HepG2 (cell line): Measurements from ENCODE around the gene TRAF5. TPM values are rescaled to one million over a fixed set of nuclear protein-coding genes. Genes with fewer than 3 reads are reported as not detected.

ENCODE experiments used
- ARNT ChIP-seq: fragments of 450-650 bp; IDR thresholded peaks from 2 replicates; pipeline ENCODE4 v1.6.1; 2017
- CREM ChIP-seq, 2 experiments: sonication (generic) in 1 of 2; formaldehyde crosslinking in 1 of 2; IDR thresholded peaks; 2 replicates each; pipeline versions ENCODE4 v1.4.0 to v1.6.1; 2016 to 2020; ENCODE audit warnings: antibody characterized with exemption in 1 of 2, mild to moderate bottlenecking in 1 of 2, missing genetic modification reagents in 1 of 2
- DPF2 ChIP-seq: sonication (generic); formaldehyde crosslinking; IDR thresholded peaks from 2 replicates; pipeline ENCODE4 v1.4.0; 2020; ENCODE audit warnings: mild to moderate bottlenecking, low read depth, missing genetic modification reagents, borderline replicate concordance
- EED ChIP-seq: sonication (generic); formaldehyde crosslinking; IDR thresholded peaks from 2 replicates; pipeline ENCODE4 v1.5.0; 2020; ENCODE audit warnings: mild to moderate bottlenecking, missing genetic modification reagents
- FOXA3 ChIP-seq: IDR thresholded peaks from 2 replicates; pipeline ENCODE4 v1.6.1; 2016; ENCODE audit warnings: missing genetic modification reagents, missing compliant biosample characterization
- FOXJ3 ChIP-seq: sonication (generic); formaldehyde crosslinking; IDR thresholded peaks from 2 replicates; pipeline ENCODE4 v1.4.0; 2020; ENCODE audit warnings: missing genetic modification reagents, mild to moderate bottlenecking, borderline replicate concordance
- FOXK2 ChIP-seq: fragments of 450-650 bp; IDR thresholded peaks from 2 replicates; pipeline ENCODE4 v1.6.1; 2016
- GATAD2A ChIP-seq: IDR thresholded peaks from 2 replicates; pipeline ENCODE4 v1.6.1; 2016
- HMGA1 ChIP-seq: sonication (generic); formaldehyde crosslinking; conservative IDR thresholded peaks from 2 replicates; pipeline ENCODE4 v1.4.0; 2020; ENCODE audit warnings: missing genetic modification reagents
- ISX ChIP-seq: sonication (generic); formaldehyde crosslinking; conservative IDR thresholded peaks from 2 replicates; pipeline ENCODE4 v1.5.0; 2020; ENCODE audit warnings: missing genetic modification reagents
- KDM5B ChIP-seq: sonication (generic); formaldehyde crosslinking; IDR thresholded peaks from 2 replicates; pipeline ENCODE4 v1.4.0; 2020; ENCODE audit warnings: missing genetic modification reagents, mild to moderate bottlenecking, borderline replicate concordance
- MAX ChIP-seq: IDR thresholded peaks from 2 replicates; pipeline ENCODE4 v1.6.1; 2012; ENCODE audit warnings: inconsistent platforms
- NCOA5 ChIP-seq: sonication (generic); formaldehyde crosslinking; IDR thresholded peaks from 2 replicates; pipeline ENCODE4 v1.4.0; 2020; ENCODE audit warnings: missing genetic modification reagents
- PRDM4 ChIP-seq: sonication (generic); formaldehyde crosslinking; IDR thresholded peaks from 2 replicates; pipeline ENCODE4 v1.9.0; 2021; ENCODE audit warnings: missing genetic modification reagents, borderline replicate concordance
- REXO4 ChIP-seq: sonication (generic); formaldehyde crosslinking; IDR thresholded peaks from 2 replicates; pipeline ENCODE4 v1.8.0; 2022; ENCODE audit warnings: missing genetic modification reagents, mild to moderate bottlenecking, borderline replicate concordance
- TFDP1 ChIP-seq: IDR thresholded peaks from 2 replicates; pipeline ENCODE4 v1.6.1; 2016; ENCODE audit warnings: missing compliant biosample characterization, missing genetic modification reagents, borderline replicate concordance
- TFDP2 ChIP-seq: sonication (generic); formaldehyde crosslinking; IDR thresholded peaks from 2 replicates; pipeline ENCODE4 v1.4.0; 2020; ENCODE audit warnings: missing genetic modification reagents
- TGIF2 ChIP-seq: IDR thresholded peaks from 2 replicates; pipeline ENCODE4 v1.6.1; 2016; ENCODE audit warnings: control low read depth, missing compliant biosample characterization
- ZBTB38 ChIP-seq: sonication (generic); formaldehyde crosslinking; IDR thresholded peaks from 2 replicates; pipeline ENCODE4 v1.5.1; 2020; ENCODE audit warnings: mild to moderate bottlenecking, missing genetic modification reagents
- ZNF136 ChIP-seq: sonication (generic); formaldehyde crosslinking; IDR thresholded peaks from 2 replicates; pipeline ENCODE4 v1.8.1; 2022; ENCODE audit warnings: low read depth, mild to moderate bottlenecking, moderate library complexity, missing genetic modification reagents
- ZNF234 ChIP-seq: sonication (generic); formaldehyde crosslinking; conservative IDR thresholded peaks from 2 replicates; pipeline ENCODE4 v1.5.1; 2020; ENCODE audit warnings: mild to moderate bottlenecking, missing genetic modification reagents
- ZNF292 ChIP-seq: sonication (generic); formaldehyde crosslinking; IDR thresholded peaks from 2 replicates; pipeline ENCODE4 v1.8.1; 2022; ENCODE audit warnings: mild to moderate bottlenecking, low read depth, missing genetic modification reagents, borderline replicate concordance
- ZNF30 ChIP-seq: sonication (generic); formaldehyde crosslinking; IDR thresholded peaks from 2 replicates; pipeline ENCODE4 v1.5.0; 2020; ENCODE audit warnings: mild to moderate bottlenecking, missing genetic modification reagents
- ZNF724P ChIP-seq: sonication (generic); formaldehyde crosslinking; IDR thresholded peaks from 2 replicates; pipeline ENCODE4 v1.8.0; 2022; ENCODE audit warnings: missing genetic modification reagents, borderline replicate concordance
- ZNF740 ChIP-seq: sonication (generic); formaldehyde crosslinking; IDR thresholded peaks from 2 replicates; pipeline ENCODE4 v1.4.0; 2020; ENCODE audit warnings: missing genetic modification reagents
- ZNF781 ChIP-seq: sonication (generic); formaldehyde crosslinking; IDR thresholded peaks from 2 replicates; pipeline ENCODE4 v1.5.1; 2020; ENCODE audit warnings: borderline replicate concordance, mild to moderate bottlenecking, missing genetic modification reagents; ENCODE audit errors: not compliant biosample characterization
- polyA plus RNA-seq, 8 experiments: library from polyadenylated mRNA; depleted of rRNA in 3 of 8; stranded (reverse) in 7 of 8; unstranded in 1 of 8; fragments of >200 nt; fragmentation: Illumina TruSeq in 4 of 8; extraction: Trizol in 4 of 8; gene quantifications; 2 replicates each; pipeline versions ENCODE4 v1.2.1 to v1.2.3, GENCODE V29; 2011 to 2016; ENCODE audit warnings: low read depth in 4 of 8, missing spikeins in 1 of 8, mixed read lengths in 1 of 8; ENCODE audit not compliant: insufficient read depth in 1 of 8
- total RNA-seq, 5 experiments: library from RNA; depleted of rRNA; stranded (reverse); fragments of >200 nt; fragmentation: Illumina TruSeq; extraction: Trizol; gene quantifications; 2 replicates each; pipeline ENCODE4 v1.2.3, GENCODE V29; 2016; ENCODE audit warnings: low read depth in 1 of 5

The TRAF5 gene
- total and polyA plus RNA-seq, 2 of the 13 experiments (the other 11 are each of a cell fraction or from before 2014, with no cell fraction given), result 0.27 to 1.6 TPM

- TF ChIP-seq FOXA3 (CRISPR knock-in tag), result no peak
- TF ChIP-seq GATAD2A (CRISPR knock-in tag), result no peak
- TF ChIP-seq DPF2 (CRISPR knock-in tag), result no peak
- peak; percentile 80 for TF ChIP-seq MAX
- no peak for TF ChIP-seq ZNF30 (CRISPR knock-in tag)
- no peak for TF ChIP-seq REXO4 (CRISPR knock-in tag)
- no peak for TF ChIP-seq ZNF136
- no peak for TF ChIP-seq HMGA1
- no peak for TF ChIP-seq TGIF2
- no peak for TF ChIP-seq ARNT
- TF ChIP-seq EED (CRISPR knock-in tag), result no peak
- TF ChIP-seq FOXK2, result no peak
- TF ChIP-seq ZNF724P (CRISPR knock-in tag), result no peak
- peak; percentile 32; the same call in 1 of the 2 replicates for TF ChIP-seq TFDP2 (CRISPR knock-in tag)
- TF ChIP-seq ZNF292 (CRISPR knock-in tag), result no peak
- TF ChIP-seq ZNF740 (CRISPR knock-in tag), result no peak
- no peak for TF ChIP-seq PRDM4 (CRISPR knock-in tag)
- TF ChIP-seq ISX (CRISPR knock-in tag), result no peak
- TF ChIP-seq NCOA5 (CRISPR knock-in tag), result no peak
- TF ChIP-seq TFDP1 (CRISPR knock-in tag), result peak; percentile 59; the same call in 1 of the 2 replicates
- no peak for TF ChIP-seq CREM (IDR thresholded peaks at IDR 0.05)
- no peak for TF ChIP-seq CREM (CRISPR knock-in tag; IDR thresholded peaks at IDR 0.05)
- no peak for TF ChIP-seq FOXJ3 (CRISPR knock-in tag)
- no peak for TF ChIP-seq KDM5B (CRISPR knock-in tag)
- TF ChIP-seq ZBTB38 (CRISPR knock-in tag), result no peak
- no peak for TF ChIP-seq ZNF781
- TF ChIP-seq ZNF234 (CRISPR knock-in tag), result no peak
These were observed at the start of gene TRAF5 (continued) for GRCh38 chr1:211326528-211327345.
